Hepatocyte (in vitro differentiated cells): ENCODE results near the gene FIS1. TPM values are rescaled to one million over a fixed set of nuclear protein-coding genes. Genes with fewer than 3 reads are reported as not detected.
"Not testable (repeated sequence)": the region's sequence is repeated elsewhere in the genome, so short reads cannot be mapped to it uniquely, and the experiment has no call there.

ENCODE experiments used
- DNase-seq: peaks from one replicate; pipeline ENCODE4 v3.0.0-alpha.2; 2016; ENCODE audit warnings: low spot score
- H2AFZ ChIP-seq: fragments of 200-600 bp; sonication (generic); 2 replicates; pipeline ENCODE4 v1.6.0; 2016; ENCODE audit warnings: antibody characterized with exemption, mild to moderate bottlenecking
- H3K27ac ChIP-seq: fragments of 200-600 bp; sonication (generic); 2 replicates; pipeline ENCODE4 v1.5.1; 2016; ENCODE audit warnings: mild to moderate bottlenecking
- H3K27me3 ChIP-seq: fragments of 200-600 bp; sonication (generic); 2 replicates; pipeline ENCODE4 v1.6.1; 2016
- H3K36me3 ChIP-seq: fragments of 200-600 bp; sonication (generic); replicated peaks from 2 replicates; pipeline ENCODE4 v1.5.1; 2016; ENCODE audit warnings: low read depth; ENCODE audit not compliant: insufficient read depth
- H3K4me1 ChIP-seq: fragments of 200-600 bp; sonication (generic); 2 replicates; pipeline ENCODE4 v1.5.1; 2016; ENCODE audit warnings: mild to moderate bottlenecking, moderate library complexity; ENCODE audit not compliant: insufficient read depth
- H3K4me2 ChIP-seq: fragments of 200-600 bp; sonication (generic); 2 replicates; pipeline ENCODE4 v1.6.0; 2016
- H3K4me3 ChIP-seq: fragments of 200-600 bp; sonication (generic); 2 replicates; pipeline ENCODE4 v1.5.1; 2016; ENCODE audit warnings: mild to moderate bottlenecking
- H3K79me2 ChIP-seq: fragments of 200-600 bp; sonication (generic); 2 replicates; pipeline ENCODE4 v1.6.0; 2017; ENCODE audit warnings: mild to moderate bottlenecking
- H3K9me2 ChIP-seq: fragments of 200-600 bp; sonication (generic); replicated peaks from 2 replicates; pipeline ENCODE4 v1.6.0; 2017; ENCODE audit warnings: mild to moderate bottlenecking; ENCODE audit not compliant: insufficient read depth
- H3K9me3 ChIP-seq: fragments of 200-600 bp; sonication (generic); 2 replicates; pipeline ENCODE4 v1.5.1; 2016; ENCODE audit warnings: low read depth, mild to moderate bottlenecking
- H4K20me1 ChIP-seq: fragments of 200-600 bp; sonication (generic); 2 replicates; pipeline ENCODE4 v1.6.0; 2016; ENCODE audit warnings: mild to moderate bottlenecking; ENCODE audit not compliant: insufficient read depth, poor library complexity, severe bottlenecking
- EZH2 ChIP-seq: fragments of 200-600 bp; sonication (generic); IDR thresholded peaks from 2 replicates; pipeline ENCODE4 v1.6.1; 2016; ENCODE audit warnings: antibody characterized with exemption, mild to moderate bottlenecking, borderline replicate concordance
- EZH2phosphoT487 ChIP-seq: fragments of 200-600 bp; sonication (generic); IDR thresholded peaks from one replicate; pipeline ENCODE4 v1.6.1; 2018; ENCODE audit warnings: antibody characterized with exemption, mild to moderate bottlenecking, low read depth, moderate library complexity; ENCODE audit not compliant: unreplicated experiment, severe bottlenecking
- WGBS: methylation state at CpG from one replicate; pipeline ENCODE4 v1.1.6; 2016; ENCODE audit warnings: low lambda C conversion rate; ENCODE audit errors: missing lambda C conversion rate; 5-methylcytosine and 5-hydroxymethylcytosine counted together
- polyA plus RNA-seq: library from polyadenylated mRNA; unstranded; fragments of >200 nt; fragmentation: Nextera tagmentation; extraction: Ambion mirVana; gene quantifications from 2 replicates; pipeline ENCODE4 v1.2.1, GENCODE V29; 2016
- total RNA-seq: library from RNA; depleted of rRNA; stranded (reverse); fragments of >200 nt; gene quantifications from 2 replicates; pipeline ENCODE4 v1.2.3, GENCODE V29; 2014
- TF ChIP-seq, protein P1 (sequence below): fragments of 200-600 bp; sonication (generic); IDR thresholded peaks from 2 replicates; pipeline ENCODE4 v1.5.1; 2016; ENCODE audit warnings: antibody characterized with exemption, mild to moderate bottlenecking; ENCODE audit not compliant: poor library complexity

The FIS1 gene
- total RNA-seq: 131 and 150 TPM in 2 replicates
- 193 and 238 TPM in 2 replicates for polyA plus RNA-seq

DNA sequence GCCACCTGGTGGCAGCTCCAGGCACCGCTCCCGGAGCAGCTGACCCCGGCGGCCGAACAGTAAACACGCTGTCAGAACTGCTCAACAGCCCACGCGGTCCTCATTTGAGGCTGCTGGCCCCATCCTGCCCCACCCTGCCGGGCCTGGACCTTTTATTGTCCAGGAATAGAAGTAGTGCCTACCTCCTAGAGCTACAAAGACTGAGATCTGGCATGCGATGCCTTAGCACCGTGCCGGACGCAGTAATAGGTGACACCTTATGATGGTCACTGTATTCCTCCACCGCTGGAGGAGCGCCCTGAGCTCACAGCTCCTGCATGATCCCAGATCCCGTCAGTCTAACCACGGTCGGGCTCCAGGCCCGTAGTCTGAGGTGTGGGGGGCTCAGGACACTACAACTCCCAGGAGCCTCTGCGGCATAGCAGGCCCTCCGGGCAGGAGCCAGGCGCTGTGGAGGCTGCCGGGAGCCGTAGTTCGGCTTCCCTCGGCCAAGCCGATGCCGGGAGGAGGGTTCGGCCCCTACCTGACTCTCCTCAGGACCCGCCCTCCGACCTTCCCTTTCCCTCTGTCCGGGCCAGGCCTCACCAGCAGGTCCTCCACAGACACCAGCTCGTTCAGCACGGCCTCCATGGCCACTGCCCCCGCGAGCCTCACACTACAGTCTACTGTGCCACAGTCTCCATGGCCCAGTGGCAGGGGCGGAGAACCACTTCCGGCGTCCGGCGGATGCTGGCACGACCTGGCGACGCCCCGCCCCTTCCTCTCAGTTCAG lies at the start of gene FIS1:
Gene FIS1 (minus strand): TSS at position 707 of the 772 bp plus-strand sequence. CDS start 77 bp downstream, at position 630.
- H3K9me2 ChIP-seq: no peaks in the 10 kb centered on the region
- H3K4me2 ChIP-seq: peak within 1 kb of the TSS; percentile 91
- H3K4me1 ChIP-seq: peaks cover 9% of the 10 kb centered on the region
- peak within 1 kb of the TSS; percentile 50 for H2AFZ ChIP-seq
- no peaks in the 10 kb centered on the region for H3K27me3 ChIP-seq
- H3K9me3 ChIP-seq: no peaks in the 10 kb centered on the region
- TF ChIP-seq EZH2phosphoT487: no peak
- TF ChIP-seq, protein P1, sequence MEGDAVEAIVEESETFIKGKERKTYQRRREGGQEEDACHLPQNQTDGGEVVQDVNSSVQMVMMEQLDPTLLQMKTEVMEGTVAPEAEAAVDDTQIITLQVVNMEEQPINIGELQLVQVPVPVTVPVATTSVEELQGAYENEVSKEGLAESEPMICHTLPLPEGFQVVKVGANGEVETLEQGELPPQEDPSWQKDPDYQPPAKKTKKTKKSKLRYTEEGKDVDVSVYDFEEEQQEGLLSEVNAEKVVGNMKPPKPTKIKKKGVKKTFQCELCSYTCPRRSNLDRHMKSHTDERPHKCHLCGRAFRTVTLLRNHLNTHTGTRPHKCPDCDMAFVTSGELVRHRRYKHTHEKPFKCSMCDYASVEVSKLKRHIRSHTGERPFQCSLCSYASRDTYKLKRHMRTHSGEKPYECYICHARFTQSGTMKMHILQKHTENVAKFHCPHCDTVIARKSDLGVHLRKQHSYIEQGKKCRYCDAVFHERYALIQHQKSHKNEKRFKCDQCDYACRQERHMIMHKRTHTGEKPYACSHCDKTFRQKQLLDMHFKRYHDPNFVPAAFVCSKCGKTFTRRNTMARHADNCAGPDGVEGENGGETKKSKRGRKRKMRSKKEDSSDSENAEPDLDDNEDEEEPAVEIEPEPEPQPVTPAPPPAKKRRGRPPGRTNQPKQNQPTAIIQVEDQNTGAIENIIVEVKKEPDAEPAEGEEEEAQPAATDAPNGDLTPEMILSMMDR: peak; percentile 93
- H3K79me2 ChIP-seq: peaks cover 66% of the 10 kb centered on the region
- peak; percentile 98 for DNase-seq
- no peaks in the 10 kb centered on the region for H3K36me3 ChIP-seq
- H3K4me3 ChIP-seq: peak within 1 kb of the TSS; percentile 90
- under 1% methylated on average over 43 of the region's 45 CpGs for WGBS
- peak within 1 kb of the TSS; percentile 95 for H3K27ac ChIP-seq
- peaks cover 13% of the 10 kb centered on the region for H4K20me1 ChIP-seq

GRCh38 chr7:101294039-101294831 lies 49.4 kb upstream of the FIS1 start:
- no peaks in the 10 kb centered on the region for H4K20me1 ChIP-seq
- no peak for DNase-seq
- no peak overlapping the region for H3K27ac ChIP-seq
- 43% methylated on average over 12 of the region's 12 CpGs for WGBS
- H3K27me3 ChIP-seq: peaks cover 47% of the 10 kb centered on the region
- H3K4me2 ChIP-seq: no peak overlapping the region
- H3K4me3 ChIP-seq: no peak overlapping the region
- no peaks in the 10 kb centered on the region for H3K79me2 ChIP-seq
- H3K9me3 ChIP-seq: no peaks in the 10 kb centered on the region
- no peak overlapping the region for H2AFZ ChIP-seq
- H3K4me1 ChIP-seq: no peaks in the 10 kb centered on the region
- no peaks in the 10 kb centered on the region for H3K36me3 ChIP-seq
- H3K9me2 ChIP-seq: no peaks in the 10 kb centered on the region
- TF ChIP-seq EZH2phosphoT487: no peak
- no peak for TF ChIP-seq EZH2
- TF ChIP-seq, protein P1: no peak

DNA sequence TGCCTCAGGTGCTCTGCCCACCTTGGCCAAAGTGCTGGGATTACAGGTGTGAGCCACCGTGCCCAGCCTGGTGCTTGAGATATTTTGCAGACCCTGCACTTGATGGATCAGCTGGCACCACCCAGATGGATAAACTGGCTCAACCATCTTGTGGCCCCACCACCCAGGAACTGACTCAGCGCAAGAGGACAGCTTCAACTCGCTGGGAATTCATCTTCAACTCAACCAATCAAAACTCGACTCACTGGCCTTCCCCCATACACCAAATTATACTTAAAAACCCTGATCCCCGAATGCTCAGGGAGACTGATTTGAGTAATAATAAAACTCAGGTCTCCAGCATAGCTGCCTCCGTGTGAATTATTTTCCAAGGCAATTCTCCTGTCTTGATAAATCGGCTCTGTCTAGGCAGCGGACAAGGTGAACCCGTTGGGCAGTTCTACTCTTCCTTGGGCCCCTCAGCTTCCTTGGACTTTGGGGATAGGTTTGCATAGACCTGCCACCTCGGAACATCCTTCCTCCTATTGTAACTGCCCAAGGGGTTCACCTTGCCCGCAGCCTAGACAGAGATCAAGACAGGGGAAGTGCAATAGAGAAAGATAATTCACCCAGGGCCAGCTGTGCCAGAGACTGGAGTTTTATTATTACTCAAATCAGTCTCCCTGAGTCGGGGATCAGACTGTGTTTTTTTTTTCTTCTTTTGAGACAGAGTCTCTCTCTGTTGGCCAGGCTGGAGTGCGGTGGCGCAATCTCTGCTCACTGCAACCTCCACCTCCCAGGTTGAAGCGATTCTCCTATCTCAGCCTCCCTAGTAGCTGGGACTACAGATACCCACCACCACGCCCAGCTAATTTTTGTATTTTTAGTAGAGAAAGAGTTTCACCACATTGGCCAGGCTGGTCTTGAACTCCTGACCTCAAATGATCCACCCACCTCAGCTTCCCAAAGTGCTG lies 48.5 kb upstream of the FIS1 start:
- peaks cover 43% of the 10 kb centered on the region for H3K27me3 ChIP-seq
- H4K20me1 ChIP-seq, H3K4me2 ChIP-seq, H3K4me3 ChIP-seq, H3K9me3 ChIP-seq, H3K27ac ChIP-seq, H3K4me1 ChIP-seq, DNase-seq, H3K79me2 ChIP-seq, H2AFZ ChIP-seq, H3K9me2 ChIP-seq, H3K36me3 ChIP-seq: not testable (repeated sequence)
- 60% methylated on average over 16 of the region's 16 CpGs for WGBS

- not testable (repeated sequence) for H3K36me3 ChIP-seq, H3K4me1 ChIP-seq, H3K27ac ChIP-seq, H4K20me1 ChIP-seq, DNase-seq, H3K9me2 ChIP-seq, H3K4me3 ChIP-seq, H3K9me3 ChIP-seq, H3K4me2 ChIP-seq, H2AFZ ChIP-seq, H3K79me2 ChIP-seq
- peaks cover 37% of the 10 kb centered on the region for H3K27me3 ChIP-seq
- 91% methylated on average over 5 of the region's 5 CpGs for WGBS
Measured at GRCh38 chr7:101292566-101292965, 47.7 kb upstream of the FIS1 start.
